Activated CD8-positive, alpha-beta memory T cell treated with anti-CD3 and anti-CD28 coated beads, Interleukin-2, amount 50 U/mL, for 48 hours (primary cell): ENCODE measurements around the gene KLC1.
A peak's percentile ranks its signal among the peaks of the same experiment; 100 is the strongest.
"Not testable (repeated sequence)": the region's sequence is repeated elsewhere in the genome, so short reads cannot be mapped to it uniquely, and the experiment has no call there.

Experiments
- DNase-seq: peaks from one replicate; pipeline ENCODE4 v3.0.0-alpha.2; 2020

The KLC1 gene

GRCh38 chr14:103628684-103629502 is at the start of gene KLC1:
TSS of gene KLC1 (plus strand) at chr14:103629211. CDS start at chr14:103654565, 25,354 bp downstream.
- peak; percentile 97 for DNase-seq

GRCh38 chr14:103581206-103581605 is 47.8 kb upstream of the KLC1 start:
- no peak for DNase-seq

- DNase-seq, result no peak
Measured at GRCh38 chr14:103581954-103582703, 46.9 kb upstream of the KLC1 start.

- DNase-seq, result no peak
Measured at GRCh38 chr14:103584326-103584915, 44.6 kb upstream of the KLC1 start.

GRCh38 chr14:103593577-103593976 is 35.4 kb upstream of the KLC1 start:
- no peak for DNase-seq

DNA sequence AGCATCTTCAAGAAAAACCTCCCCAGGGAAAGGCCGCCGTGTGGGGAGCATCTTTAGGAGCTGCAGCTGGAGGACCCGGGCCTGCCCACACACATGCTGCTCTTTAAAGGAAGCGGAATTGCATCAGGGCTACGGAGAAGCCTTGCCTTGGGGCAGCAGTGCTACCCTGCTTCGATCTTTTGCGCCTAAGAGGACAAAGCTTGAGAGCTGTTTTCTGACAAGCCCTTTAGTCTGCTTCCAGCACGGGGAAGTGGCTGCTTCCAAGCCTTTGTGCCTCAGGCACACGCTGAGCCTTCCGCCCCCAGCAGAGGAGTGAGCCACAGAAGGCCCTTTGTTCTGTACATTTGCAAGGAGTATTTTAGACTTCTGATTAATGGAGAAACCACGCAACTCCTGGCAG is 34.7 kb upstream of the KLC1 start:
- no peak for DNase-seq

GRCh38 chr14:103597623-103598377 is 31.2 kb upstream of the KLC1 start:
- DNase-seq, result no peak

- DNase-seq, result no peak
Measured at GRCh38 chr14:103600503-103600902, 28.5 kb upstream of the KLC1 start.

DNA sequence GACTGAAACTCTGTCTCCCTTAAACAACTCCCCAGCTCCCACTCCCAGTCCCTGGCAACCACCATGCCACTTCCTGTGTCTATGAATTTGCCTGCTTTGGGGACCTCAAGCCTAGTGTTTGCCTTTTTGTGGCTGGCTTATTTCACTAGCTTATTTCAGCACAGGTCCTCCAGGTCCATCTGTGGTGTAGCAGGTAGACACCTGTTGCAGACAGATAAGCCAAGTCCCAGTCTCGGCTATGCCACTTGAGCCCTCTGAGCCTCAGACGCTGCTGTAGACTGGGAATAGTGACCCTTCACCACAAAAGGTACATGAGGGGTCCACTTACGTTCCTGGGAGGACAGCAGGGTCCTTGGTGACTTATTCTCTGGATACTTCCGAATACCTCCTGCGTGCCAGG is 24.4 kb upstream of the KLC1 start:
- no peak for DNase-seq

- peak; percentile 78 for DNase-seq
Measured at GRCh38 chr14:103606963-103607668, 21.9 kb upstream of the KLC1 start.

- no peak for DNase-seq
Measured at GRCh38 chr14:103607822-103608221, 21.2 kb upstream of the KLC1 start.

GRCh38 chr14:103609081-103609480 is 19.9 kb upstream of the KLC1 start:
- DNase-seq, result not testable (repeated sequence)

DNA sequence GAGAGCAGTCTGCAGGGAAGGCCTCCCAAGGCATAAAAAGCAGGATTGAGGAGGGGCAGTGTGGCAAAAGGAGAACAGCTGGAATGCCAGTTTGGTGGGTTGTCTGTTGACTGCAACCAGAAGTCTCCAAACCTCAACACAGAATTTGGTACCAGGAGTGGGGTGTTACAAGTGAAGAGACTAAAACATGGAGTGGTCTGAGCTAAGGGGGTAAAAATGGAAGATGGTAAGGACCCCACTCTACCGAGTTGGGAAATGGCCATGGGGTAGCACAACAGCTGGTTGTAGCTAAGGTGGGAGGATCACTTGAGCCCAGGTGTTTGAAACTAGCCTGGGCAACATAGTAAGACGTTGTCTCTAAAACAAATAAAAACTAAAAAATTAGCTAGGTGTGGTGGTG is 17.8 kb upstream of the KLC1 start:
- DNase-seq, result no peak

DNA sequence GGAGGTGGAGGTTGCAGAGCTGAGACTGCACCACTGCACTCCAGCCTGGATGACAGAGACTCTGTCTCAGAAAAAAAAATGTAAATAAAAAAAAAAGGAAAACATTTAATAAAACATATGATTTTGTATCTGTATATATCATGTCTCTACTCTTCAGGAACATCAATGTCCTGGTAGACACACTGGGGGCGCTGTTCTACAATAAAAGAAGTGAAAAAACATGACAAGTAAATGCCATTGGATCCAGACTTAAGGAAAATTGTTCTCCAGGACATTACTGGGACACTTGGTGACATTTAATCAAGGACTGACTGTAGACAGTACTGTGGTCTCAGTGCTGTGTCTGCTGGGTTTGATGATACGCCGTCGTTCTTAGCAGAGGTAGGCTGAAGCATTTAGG is 15.5 kb upstream of the KLC1 start:
- DNase-seq, result no peak

DNA sequence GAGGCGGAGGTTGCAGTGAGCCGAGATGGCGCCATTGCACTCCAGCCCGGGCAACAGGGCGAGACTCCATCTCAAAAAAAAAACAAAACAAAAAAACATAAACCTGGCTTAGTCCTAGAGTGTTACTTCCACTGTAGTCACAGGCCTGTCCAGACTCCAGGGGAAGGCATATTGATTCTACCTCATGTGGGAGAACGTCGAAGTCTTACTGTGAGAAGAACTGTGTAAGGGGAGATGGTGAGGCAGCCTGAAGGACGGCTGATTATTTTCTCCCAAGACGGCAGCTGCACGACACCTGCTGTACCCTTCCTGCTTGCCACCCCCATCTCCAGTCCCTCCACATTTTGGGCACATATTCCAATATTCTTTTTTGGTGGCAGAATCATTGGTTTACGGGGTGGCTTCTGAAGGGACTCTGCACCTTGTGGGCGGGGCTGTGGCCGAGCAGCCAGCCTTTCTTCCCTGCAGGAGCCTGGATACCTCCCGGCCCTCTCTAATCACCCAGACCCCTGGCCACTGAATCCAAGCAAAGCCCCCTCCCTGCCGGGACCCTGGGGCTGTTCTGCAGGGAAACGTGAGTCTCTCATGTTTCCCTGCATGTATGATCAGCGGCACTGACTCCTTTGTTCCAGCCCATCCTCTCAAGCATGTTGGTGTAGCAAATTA is 12.2 kb upstream of the KLC1 start:
- DNase-seq, result no peak

- DNase-seq, result no peak
Measured at GRCh38 chr14:103619057-103619456, 10.0 kb upstream of the KLC1 start.

DNA sequence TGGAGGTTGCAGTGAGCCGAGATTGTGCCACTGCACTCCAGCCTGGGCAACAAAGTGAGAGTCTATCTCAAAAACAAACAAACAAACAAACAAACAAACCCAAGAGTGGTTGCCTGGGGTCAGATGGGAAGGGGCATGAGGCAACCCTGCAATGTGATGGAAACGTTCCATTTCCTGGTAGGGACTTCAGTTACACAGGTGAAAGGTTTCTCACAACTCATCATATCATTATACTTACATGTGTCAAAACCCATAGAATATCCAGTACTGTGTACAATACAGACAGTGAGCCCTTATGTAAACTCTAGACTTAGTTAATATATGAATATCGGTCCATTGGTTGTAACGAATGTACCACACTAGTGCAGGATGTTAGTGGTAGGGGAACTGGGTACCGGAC is 7.2 kb upstream of the KLC1 start:
- no peak for DNase-seq

- no peak for DNase-seq
Measured at GRCh38 chr14:103623308-103623707, 5.7 kb upstream of the KLC1 start.

GRCh38 chr14:103623883-103624482 is 5.0 kb upstream of the KLC1 start:
- no peak for DNase-seq

DNA sequence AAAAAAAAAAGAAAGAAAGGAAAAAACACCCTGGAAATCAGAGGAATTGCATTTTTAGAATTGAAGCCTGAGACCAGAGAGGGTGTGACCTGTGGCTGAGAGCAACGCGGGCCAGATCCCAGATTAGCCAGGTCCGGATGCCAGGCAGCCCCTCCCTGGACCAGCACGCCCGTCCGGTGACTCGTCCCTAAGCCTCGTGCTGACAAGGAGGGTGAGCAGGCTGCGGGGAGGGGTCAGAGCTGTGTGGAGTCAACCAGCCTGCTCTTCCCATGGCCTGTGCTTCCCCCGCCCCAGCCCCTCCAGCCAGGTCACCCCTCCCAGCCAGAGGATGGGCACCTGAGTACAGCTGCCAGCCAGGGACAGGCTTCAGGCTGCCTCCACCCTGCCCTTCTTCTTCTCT is 4.2 kb upstream of the KLC1 start:
- DNase-seq, result no peak

DNA sequence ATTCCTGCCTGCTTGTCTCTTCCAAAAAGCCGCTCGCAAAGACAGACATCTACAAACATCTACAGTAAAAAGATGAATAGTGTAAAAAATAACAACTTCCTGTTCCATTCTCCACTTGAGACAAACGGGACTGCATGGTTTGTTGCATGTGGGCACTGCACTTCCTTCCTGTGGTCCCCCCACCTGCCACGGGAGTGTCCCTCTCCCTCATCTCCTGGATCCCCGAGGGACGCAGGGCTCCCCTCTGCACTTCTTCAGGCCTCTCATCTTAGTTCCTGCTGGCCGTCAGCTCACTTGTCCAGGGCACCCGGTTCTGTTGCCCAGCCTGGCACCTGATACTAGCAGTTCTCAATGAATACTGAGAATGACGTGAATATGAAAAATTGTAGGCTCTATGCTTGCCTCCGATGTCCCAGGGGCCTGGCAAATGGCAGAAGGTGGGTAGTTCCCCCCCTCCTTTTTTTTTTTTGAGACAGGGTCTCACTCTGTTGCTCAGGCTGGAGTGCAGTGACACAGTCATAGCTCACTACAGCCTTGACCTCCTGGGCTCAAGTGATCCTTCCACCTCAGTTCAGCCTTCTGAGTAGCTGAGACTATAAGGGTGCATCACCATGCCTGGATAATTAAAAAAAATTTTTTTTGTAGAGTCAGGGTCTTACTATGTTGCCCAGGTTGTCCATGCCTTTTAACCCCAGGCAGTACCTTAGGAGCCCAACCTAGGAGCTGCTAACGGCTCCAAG is 3.5 kb upstream of the KLC1 start:
- DNase-seq, result no peak
